HG02938 (cell line): Measurements from ENCODE around the gene GLB1L2.

Experiments used
- ATAC-seq: cut with Tn5 transposase; IDR thresholded peaks from one replicate; pipeline ENCODE4 v1.9.1; 2021; ENCODE audit warnings: mild to moderate bottlenecking, moderate library complexity; ENCODE audit not compliant: unreplicated experiment

GLB1L2 gene

GRCh38 chr11:134383576-134384221, 51.9 kb downstream of the GLB1L2 start:
- ATAC-seq, result no peak

DNA sequence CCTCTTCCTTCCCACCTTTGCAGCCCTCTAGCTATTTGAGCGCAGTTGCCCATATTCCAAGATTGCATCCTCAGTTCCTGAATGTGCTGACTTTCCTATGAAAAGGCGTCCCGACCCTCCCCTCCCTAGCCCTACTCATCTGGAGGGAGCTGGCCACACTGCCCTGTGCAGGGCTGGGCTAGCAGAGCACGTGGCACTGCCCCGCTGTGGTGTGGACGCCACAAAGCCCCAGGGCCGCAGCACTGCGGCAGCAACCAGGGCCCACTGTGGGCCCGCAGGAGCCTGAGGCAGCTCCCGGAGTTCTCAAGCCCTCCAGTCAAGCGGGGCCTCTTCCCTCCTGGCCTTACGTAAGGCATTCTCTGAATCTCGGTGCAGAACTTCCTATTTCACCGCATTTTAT, 52.6 kb downstream of the GLB1L2 start:
- no peak for ATAC-seq

DNA sequence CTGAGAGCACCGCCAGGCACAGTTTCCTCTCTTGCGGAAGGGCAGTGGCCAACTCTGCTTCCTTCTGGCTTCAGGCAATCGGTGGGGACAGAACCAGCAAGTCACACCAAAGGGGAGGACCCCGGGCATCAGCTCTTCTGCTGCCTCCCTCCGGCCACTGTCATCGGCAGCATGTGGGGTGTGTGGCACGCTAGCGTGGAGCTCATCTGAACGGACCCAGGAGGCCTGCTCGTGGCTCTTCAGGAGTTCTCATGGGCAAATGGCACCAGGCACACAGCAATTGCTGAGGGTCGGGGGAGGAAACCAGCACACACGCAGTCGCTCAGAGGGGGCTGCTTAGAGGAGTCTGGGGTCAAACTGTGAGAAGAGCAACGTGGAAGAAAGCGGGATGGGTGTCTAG, 53.4 kb downstream of the GLB1L2 start:
- ATAC-seq, result no peak

- ATAC-seq, result no peak
Observed at GRCh38 chr11:134385774-134386565, 54.2 kb downstream of the GLB1L2 start.

GRCh38 chr11:134386945-134387344, 55.2 kb downstream of the GLB1L2 start:
- no peak for ATAC-seq

GRCh38 chr11:134387501-134387900, 55.7 kb downstream of the GLB1L2 start:
- no peak for ATAC-seq

- no peak for ATAC-seq
Observed at GRCh38 chr11:134388590-134388989, 56.8 kb downstream of the GLB1L2 start.

DNA sequence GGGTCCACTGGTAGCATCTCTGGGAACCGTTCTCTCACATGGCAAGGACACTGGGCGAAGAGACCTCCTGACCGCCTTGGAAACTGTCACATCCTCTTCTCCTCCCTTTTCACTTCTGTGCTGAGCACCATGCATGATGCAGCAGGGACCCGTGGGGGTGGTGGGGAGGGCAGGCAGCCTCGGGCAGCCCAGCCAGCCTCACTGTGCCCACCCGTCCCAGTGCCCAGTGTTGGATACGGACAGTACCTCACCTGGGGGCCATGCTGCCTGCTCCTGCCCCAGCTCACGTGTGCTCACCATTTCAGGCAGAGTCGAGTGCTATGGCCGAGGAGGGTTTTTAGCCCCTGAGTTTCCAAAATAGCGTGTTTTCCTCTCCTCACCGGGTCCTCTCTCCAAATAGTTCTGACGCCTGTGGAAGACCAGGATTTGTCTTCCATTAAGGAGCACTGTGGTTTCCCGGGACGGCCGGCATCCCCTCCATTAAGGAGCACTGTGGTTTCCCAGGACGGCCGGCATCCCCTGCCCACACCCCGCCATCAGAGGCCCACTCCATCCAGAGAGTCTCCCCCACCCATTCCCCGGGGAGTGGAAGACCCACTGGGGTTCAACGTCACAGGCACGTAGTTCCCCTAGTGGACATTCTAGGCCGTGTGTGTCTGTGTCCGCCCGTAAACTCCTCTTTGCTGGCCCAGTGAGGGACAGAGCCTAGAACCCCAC, 57.8 kb downstream of the GLB1L2 start:
- ATAC-seq, result no peak

DNA sequence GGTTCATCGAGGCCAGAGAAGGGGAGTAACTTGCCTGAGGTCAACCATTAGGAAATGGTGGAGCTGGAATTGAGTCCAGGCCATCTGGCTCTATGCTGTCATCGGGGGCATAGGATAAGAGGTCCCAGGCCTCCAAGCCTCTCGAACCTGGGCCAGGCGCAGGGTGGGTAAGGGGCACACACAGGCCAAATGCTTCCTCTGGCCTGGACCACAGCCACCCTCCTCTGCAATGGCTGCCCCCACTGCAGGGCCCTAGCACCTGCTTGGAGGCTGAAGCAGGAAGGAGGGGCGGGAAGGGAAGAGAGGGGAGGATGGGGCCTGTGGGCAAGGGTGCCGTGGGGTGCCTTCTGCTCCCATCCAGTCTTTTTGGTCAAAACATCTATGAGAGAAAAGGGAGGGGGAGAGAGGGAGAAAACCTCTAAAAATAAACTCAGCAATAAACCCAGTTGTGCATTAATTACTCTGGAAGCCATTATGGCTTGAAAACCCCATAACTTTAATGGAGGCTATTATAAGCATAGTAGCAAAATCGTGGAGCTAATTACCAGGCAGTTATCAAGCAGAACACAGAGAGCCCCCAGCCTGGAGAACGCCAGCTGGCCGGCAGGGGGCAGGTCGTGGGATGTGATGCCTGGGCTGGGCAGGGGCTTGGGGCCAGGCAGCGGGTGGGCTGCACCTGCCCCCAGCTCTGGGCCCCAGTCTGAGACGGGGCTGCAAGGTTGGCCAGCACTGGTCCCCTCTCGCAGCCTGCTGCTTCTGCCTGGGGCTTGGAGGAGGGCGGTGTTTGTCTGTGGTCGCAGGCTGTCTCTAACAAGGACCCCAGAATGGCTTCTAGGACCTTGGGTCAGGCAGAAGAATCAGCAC, 59.1 kb downstream of the GLB1L2 start:
- ATAC-seq, result no peak

DNA sequence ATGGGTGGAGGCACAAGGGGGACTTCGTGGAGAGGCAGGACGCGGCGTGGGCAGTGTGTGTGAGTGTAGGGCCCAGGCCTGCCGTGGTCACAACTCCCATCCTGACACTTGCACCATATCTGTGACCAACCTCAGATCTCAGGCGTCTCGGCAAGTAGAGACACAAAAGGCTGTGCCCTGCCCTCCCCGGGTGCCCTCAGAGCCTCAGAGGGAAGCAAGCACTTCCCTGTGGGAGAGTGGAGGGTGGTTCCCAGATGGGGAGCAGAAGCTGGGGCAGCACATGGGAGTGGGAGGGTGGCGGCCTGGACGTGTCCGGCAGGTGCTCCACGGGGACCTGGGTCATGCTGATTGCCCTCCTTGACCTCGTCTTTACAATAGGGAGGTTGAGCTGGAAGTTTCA, 59.9 kb downstream of the GLB1L2 start:
- ATAC-seq, result no peak

DNA sequence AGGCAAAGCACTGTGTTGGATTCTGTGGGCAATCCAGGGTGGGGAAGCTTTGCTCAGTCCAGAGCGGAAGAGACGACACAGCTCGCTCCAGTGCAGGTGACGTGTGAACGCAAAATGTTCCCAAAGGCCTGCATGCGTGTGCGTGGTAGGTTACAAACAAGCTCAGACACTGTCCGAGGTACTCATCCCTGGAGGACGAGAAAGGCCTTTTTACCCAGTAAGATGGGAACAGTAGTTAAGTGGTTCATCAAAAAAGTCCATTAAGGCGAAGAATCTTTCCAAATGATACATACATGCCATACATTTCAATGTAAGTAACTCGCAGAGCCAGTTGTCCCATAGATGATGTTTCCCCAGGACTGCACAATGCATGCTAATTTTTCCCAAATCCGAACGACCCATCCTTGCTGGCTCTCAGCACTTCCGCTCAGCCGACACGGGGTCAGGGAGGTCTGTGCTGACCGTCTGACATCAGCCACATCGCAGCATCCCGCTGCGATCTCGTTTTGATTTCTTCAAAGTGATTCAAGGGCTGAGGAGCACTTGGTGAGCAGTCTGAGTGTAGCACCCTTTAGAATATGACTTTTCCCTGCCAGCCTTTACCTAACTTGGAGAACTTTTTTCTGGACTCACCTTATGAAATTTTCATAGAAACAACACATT, 61.3 kb downstream of the GLB1L2 start:
- no peak for ATAC-seq

DNA sequence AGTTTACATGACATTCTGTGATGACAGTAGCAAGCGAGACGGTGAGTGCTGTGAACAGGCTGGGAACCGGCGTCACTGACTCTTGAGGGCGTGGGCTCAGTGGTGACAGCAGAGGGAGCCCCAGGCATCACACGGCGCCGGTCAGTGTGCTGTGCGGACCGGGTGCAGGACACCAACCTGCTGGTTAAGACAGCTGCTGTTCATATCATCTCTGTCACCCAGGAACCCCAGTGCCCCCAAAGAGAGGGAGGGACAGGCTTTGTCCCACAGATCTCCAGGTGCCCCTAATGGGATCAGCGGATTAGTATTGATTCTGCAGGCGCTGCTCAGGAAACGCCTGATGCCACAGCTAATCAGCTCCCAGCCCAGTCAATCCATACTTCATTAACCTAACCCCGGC, 61.9 kb downstream of the GLB1L2 start:
- no peak for ATAC-seq

DNA sequence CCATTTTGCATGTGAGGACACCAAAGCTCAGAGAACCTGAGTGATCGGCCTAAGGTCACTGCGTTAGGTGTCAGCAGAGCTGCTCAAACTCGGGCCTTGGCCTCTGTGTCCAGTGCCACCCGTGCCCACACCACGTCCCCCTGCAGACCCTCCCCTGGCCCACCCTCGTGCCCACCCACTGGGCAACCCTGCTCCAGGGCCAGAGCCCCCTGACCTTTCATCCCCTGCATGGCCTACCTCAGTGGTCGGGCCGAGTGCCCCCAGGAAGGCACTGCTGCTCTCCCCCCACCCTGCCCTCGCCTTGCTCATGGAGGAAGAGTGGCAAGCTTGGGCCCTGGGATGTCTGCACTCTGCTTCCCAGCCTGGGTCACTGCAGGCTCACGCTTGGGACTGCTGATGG, 62.5 kb downstream of the GLB1L2 start:
- no peak for ATAC-seq

DNA sequence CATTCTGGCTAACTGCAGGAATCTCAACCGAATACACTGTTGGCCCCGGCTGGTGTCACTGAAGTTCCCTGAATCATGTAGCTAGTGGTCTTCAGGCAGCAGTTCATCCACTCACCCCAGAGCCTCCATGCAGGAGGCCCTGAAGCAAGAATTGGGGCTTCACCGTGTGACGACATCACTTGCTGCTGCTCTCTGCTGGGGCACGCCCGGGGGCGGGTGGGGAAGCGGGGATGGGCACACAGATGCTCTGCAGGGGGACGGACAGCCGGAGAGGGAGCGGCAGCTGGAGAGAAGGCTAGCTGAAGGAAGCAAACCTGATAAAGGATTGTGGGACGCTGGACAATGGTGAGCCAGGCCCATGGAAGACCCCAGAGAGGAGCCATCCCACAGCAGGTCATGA, 63.2 kb downstream of the GLB1L2 start:
- ATAC-seq, result no peak

GRCh38 chr11:134397304-134398078, 65.7 kb downstream of the GLB1L2 start:
- ATAC-seq, result no peak

GRCh38 chr11:134398079-134398444, 66.3 kb downstream of the GLB1L2 start:
- no peak for ATAC-seq

GRCh38 chr11:134398644-134399292, 67.0 kb downstream of the GLB1L2 start:
- no peak for ATAC-seq

DNA sequence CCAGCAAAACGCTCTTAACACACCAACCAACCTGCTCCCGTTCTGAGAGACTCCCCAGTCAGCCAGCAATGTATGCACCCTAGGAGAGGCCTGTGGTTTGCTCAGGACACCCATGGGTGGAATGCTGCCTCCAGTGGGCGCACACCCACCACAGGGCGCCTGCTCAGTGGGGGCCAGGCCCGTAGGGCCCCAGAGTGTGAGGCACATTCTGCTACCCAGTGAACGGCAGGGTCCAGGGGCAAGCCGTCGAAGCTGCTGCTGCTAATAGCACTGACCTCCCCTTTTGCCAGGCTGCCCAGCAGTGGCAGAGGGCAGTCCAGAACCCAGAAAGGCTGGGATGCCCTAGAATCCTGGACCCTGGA, 67.5 kb downstream of the GLB1L2 start:
- no peak for ATAC-seq

DNA sequence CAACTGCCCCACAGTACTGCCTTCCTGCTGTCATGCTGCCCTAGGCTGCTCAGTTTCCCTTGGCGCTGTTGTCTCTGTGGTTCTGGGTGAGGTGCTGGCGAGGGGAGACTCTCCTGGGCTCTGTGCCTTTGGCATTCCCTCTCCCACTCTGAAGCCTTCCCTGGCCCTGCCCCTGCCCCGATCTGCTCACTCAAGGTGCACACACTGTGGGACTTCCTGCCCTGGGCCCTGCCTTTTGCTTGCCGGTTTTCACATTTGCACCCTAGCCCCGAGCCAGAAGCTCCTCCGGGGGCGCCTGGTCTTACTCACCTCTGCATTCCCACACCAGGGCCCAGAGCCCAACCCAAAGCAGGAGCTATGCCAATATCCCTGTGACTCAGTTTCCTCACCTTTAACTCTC, 68.2 kb downstream of the GLB1L2 start:
- ATAC-seq, result no peak
